ENCODE measurements around the gene PCGF1. TPM values are rescaled to one million over a fixed set of nuclear protein-coding genes. Genes with fewer than 3 reads are reported as not detected.

The PCGF1 gene
- total and polyA plus RNA-seq, 2 of the 13 experiments (the other 11 are each of a cell fraction or from before 2014, with no cell fraction given) = 20.4 to 22.6 TPM

DNA sequence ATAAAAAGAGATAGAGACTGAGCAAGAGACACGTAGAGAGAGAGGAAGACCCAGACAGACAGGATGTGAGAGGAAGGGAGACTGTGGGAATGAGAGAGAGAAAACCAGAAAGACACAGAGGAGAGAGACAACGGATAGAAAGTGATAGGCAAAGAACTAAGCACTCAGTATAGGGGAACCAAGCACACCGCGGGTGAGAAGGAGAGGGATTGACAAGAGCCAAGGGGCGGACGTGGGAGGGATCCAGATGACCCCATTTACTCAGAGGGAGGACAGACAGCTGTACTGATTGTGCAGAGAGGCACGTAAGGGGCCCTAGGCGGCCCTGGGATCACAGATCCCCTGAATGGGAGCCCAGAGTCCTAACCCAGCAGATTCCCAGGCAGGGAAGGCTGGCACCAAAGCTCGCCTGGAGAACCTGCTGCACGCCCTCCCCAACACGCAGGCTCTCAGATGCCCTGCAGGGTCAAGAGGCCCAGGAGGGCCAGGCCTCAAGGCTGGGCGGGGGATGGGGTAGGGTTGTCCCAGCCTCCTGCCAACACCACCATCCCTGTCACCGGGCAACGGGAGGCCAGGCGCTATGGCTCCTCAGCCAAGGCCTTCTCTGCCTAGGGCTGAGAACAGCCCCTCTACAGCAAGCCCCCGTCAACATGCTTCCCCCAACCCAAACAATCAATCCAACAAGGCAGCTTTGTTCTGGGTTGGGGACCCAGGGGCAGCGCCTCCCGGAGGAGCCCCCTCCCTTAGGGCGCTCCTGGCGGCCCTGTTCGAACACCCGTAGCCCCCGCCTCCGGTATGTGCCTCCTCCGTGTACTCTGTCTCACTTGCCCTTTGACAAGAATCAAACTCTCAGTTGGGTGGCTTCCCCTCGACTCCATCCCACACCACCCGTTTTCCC is 45.7 kb upstream of the PCGF1 start (continued):
- TF ChIP-seq ZC3H4 (CRISPR knock-in tag; IDR thresholded peaks at IDR 0.05; ENCODE audit: borderline replicate concordance) = no peak
- TF ChIP-seq KAT7 (CRISPR knock-in tag; IDR thresholded peaks at IDR 0.05; ENCODE audit: borderline replicate concordance) = no peak
- TF ChIP-seq EED (CRISPR knock-in tag; IDR thresholded peaks at IDR 0.05) = peak; percentile 11; the same call in 1 of the 2 replicates
- no peak for TF ChIP-seq PHF8 (CRISPR knock-in tag; IDR thresholded peaks at IDR 0.05)
- TF ChIP-seq WIZ (CRISPR knock-in tag; IDR thresholded peaks at IDR 0.05) = no peak
- TF ChIP-seq, protein P1, sequence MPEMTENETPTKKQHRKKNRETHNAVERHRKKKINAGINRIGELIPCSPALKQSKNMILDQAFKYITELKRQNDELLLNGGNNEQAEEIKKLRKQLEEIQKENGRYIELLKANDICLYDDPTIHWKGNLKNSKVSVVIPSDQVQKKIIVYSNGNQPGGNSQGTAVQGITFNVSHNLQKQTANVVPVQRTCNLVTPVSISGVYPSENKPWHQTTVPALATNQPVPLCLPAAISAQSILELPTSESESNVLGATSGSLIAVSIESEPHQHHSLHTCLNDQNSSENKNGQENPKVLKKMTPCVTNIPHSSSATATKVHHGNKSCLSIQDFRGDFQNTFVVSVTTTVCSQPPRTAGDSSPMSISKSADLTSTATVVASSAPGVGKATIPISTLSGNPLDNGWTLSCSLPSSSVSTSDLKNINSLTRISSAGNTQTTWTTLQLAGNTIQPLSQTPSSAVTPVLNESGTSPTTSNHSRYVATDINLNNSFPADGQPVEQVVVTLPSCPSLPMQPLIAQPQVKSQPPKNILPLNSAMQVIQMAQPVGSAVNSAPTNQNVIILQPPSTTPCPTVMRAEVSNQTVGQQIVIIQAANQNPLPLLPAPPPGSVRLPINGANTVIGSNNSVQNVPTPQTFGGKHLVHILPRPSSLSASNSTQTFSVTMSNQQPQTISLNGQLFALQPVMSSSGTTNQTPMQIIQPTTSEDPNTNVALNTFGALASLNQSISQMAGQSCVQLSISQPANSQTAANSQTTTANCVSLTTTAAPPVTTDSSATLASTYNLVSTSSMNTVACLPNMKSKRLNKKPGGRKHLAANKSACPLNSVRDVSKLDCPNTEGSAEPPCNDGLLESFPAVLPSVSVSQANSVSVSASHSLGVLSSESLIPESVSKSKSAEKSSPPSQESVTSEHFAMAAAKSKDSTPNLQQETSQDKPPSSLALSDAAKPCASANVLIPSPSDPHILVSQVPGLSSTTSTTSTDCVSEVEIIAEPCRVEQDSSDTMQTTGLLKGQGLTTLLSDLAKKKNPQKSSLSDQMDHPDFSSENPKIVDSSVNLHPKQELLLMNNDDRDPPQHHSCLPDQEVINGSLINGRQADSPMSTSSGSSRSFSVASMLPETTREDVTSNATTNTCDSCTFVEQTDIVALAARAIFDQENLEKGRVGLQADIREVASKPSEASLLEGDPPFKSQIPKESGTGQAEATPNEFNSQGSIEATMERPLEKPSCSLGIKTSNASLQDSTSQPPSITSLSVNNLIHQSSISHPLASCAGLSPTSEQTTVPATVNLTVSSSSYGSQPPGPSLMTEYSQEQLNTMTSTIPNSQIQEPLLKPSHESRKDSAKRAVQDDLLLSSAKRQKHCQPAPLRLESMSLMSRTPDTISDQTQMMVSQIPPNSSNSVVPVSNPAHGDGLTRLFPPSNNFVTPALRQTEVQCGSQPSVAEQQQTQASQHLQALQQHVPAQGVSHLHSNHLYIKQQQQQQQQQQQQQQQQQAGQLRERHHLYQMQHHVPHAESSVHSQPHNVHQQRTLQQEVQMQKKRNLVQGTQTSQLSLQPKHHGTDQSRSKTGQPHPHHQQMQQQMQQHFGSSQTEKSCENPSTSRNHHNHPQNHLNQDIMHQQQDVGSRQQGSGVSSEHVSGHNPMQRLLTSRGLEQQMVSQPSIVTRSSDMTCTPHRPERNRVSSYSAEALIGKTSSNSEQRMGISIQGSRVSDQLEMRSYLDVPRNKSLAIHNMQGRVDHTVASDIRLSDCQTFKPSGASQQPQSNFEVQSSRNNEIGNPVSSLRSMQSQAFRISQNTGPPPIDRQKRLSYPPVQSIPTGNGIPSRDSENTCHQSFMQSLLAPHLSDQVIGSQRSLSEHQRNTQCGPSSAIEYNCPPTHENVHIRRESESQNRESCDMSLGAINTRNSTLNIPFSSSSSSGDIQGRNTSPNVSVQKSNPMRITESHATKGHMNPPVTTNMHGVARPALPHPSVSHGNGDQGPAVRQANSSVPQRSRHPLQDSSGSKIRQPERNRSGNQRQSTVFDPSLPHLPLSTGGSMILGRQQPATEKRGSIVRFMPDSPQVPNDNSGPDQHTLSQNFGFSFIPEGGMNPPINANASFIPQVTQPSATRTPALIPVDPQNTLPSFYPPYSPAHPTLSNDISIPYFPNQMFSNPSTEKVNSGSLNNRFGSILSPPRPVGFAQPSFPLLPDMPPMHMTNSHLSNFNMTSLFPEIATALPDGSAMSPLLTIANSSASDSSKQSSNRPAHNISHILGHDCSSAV (CRISPR knock-in tag; IDR thresholded peaks at IDR 0.05; ENCODE audit: borderline replicate concordance) = no peak
- no peak for TF ChIP-seq CC2D1A (CRISPR knock-in tag; IDR thresholded peaks at IDR 0.05)
- TF ChIP-seq HNRNPK (IDR thresholded peaks at IDR 0.05; ENCODE audit: low read depth, low read length, poor library complexity, severe bottlenecking) = no peak
- no peak for TF ChIP-seq SP5 (CRISPR knock-in tag; IDR thresholded peaks at IDR 0.05; ENCODE audit: borderline replicate concordance, low read depth)
- TF ChIP-seq, protein P2, sequence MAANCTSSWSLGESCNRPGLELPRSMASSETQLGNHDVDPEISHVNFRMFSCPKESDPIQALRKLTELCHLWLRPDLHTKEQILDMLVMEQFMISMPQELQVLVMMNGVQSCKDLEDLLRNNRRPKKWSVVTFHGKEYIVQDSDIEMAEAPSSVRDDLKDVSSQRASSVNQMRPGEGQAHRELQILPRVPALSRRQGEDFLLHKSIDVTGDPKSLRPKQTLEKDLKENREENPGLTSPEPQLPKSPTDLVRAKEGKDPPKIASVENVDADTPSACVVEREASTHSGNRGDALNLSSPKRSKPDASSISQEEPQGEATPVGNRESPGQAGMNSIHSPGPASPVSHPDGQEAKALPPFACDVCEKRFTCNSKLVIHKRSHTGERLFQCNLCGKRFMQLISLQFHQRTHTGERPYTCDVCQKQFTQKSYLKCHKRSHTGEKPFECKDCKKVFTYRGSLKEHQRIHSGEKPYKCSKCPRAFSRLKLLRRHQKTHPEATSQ (CRISPR knock-in tag; IDR thresholded peaks at IDR 0.05; ENCODE audit: borderline replicate concordance) = no peak
- TF ChIP-seq RFX5 (IDR thresholded peaks at IDR 0.05; ENCODE audit: low read depth, low read length) = no peak
- no peak for TF ChIP-seq BORCS8-MEF2B (CRISPR knock-in tag; IDR thresholded peaks at IDR 0.05)
- TF ChIP-seq ZNF790 (CRISPR knock-in tag; IDR thresholded peaks at IDR 0.05; ENCODE audit: borderline replicate concordance) = no peak
- TF ChIP-seq CAMTA2 (CRISPR knock-in tag; IDR thresholded peaks at IDR 0.05; ENCODE audit: borderline replicate concordance) = no peak
- TF ChIP-seq, protein P3, sequence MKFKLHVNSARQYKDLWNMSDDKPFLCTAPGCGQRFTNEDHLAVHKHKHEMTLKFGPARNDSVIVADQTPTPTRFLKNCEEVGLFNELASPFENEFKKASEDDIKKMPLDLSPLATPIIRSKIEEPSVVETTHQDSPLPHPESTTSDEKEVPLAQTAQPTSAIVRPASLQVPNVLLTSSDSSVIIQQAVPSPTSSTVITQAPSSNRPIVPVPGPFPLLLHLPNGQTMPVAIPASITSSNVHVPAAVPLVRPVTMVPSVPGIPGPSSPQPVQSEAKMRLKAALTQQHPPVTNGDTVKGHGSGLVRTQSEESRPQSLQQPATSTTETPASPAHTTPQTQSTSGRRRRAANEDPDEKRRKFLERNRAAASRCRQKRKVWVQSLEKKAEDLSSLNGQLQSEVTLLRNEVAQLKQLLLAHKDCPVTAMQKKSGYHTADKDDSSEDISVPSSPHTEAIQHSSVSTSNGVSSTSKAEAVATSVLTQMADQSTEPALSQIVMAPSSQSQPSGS (CRISPR knock-in tag; IDR thresholded peaks at IDR 0.05) = no peak
- peak; percentile 62 for TF ChIP-seq ZNF883 (CRISPR knock-in tag; IDR thresholded peaks at IDR 0.05; ENCODE audit: not compliant biosample characterization)
- peak; percentile 60; the same call in 1 of the 2 replicates for TF ChIP-seq ZZZ3 (CRISPR knock-in tag; IDR thresholded peaks at IDR 0.05; ENCODE audit: borderline replicate concordance)
